Stimulated activated CD4-positive, alpha-beta T cell treated with anti-CD3 and anti-CD28 coated beads, Interleukin-4, amount 100 ng/mL, for 1 hour (primary cell): ENCODE measurements around the gene STK32B.

ENCODE experiments used
- DNase-seq: peaks from one replicate; pipeline ENCODE4 v3.0.0-alpha.2; 2020

STK32B gene

DNA sequence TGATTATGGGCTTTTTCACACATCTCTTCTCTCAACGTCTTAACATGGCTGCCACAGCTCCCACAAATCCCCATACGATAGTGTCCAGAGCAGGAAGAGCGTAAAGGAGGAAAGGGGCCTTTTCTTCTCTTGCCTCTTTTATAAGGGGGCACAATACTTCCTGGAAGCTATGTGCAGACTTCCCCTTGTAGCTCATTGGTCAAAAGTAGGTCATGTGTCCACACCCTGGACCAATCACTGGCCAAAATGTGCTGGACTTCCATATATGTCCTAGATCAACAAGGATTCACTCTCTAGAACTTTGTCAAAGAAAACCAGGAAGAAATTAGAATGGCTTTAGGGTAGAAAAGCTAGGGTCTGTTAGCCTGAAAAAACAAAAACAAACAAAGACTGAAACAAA is 26.7 kb downstream of the STK32B start:
- no peak for DNase-seq

GRCh38 chr4:5079581-5079980 is 28.3 kb downstream of the STK32B start:
- no peak for DNase-seq

GRCh38 chr4:5081441-5081999 is 30.2 kb downstream of the STK32B start:
- DNase-seq = no peak

GRCh38 chr4:5082376-5082775 is 31.1 kb downstream of the STK32B start:
- no peak for DNase-seq

GRCh38 chr4:5084911-5085475 is 33.7 kb downstream of the STK32B start:
- no peak for DNase-seq

DNA sequence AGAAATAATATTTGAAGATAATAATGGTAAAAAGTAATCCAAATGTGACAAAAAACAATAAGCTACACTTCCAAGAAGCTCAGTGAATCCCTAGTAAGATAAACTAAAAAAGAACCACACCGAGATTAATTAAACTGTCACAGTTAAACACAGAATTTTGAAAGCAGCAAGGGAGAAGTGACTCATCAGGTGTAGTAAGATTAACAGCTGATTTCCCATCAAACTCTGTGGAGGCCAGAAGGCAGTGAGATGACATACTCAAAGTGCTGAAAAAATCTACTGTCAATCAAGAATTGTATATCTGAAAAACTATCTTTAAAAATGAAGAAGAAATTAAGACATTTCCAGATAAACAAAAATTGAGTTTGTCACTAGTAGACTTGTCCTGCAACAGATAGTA is 35.3 kb downstream of the STK32B start:
- DNase-seq = no peak

DNA sequence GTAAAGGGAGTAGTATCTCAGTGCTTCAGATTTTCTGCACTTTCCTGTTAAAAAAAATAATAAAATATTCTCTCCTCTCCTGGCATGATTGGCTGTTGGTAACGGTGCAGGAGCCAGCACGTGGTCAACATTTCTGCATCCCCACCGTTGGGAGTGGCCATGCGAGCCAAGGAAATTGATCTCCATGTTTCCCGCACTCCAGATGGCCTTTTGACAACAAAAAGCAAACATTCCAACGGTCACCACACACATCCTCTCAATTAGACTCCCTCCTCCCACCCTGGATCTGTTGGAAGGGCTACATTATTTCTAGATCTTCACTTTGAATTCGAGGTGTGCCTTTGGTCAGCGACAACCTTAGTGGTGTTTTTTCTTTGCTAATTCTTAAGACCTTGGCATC is 45.0 kb downstream of the STK32B start:
- DNase-seq = no peak

GRCh38 chr4:5098176-5098575 is 46.9 kb downstream of the STK32B start:
- DNase-seq = no peak

- DNase-seq = no peak
Observed at GRCh38 chr4:5100336-5100735, 49.1 kb downstream of the STK32B start.

GRCh38 chr4:5100986-5101385 is 49.7 kb downstream of the STK32B start:
- no peak for DNase-seq

GRCh38 chr4:5101571-5101970 is 50.3 kb downstream of the STK32B start:
- DNase-seq = no peak

DNA sequence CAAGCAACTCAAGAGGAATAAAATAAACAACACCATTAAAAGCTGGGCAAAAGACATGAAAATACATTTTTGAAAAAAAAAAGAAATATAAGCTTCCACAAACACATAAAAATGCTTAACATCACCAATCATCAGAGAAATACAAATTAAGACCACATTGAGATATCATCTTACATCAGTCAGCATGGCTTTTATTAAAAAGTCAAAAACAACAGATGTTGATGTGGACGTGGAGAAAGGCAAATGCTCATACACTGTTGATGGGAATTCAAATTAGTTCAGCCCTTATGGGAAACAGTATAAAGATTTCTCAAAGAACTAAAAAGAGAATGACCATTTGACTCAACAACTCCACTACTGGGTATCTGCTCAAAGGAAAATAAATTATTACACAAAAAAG is 59.6 kb downstream of the STK32B start:
- DNase-seq = no peak

DNA sequence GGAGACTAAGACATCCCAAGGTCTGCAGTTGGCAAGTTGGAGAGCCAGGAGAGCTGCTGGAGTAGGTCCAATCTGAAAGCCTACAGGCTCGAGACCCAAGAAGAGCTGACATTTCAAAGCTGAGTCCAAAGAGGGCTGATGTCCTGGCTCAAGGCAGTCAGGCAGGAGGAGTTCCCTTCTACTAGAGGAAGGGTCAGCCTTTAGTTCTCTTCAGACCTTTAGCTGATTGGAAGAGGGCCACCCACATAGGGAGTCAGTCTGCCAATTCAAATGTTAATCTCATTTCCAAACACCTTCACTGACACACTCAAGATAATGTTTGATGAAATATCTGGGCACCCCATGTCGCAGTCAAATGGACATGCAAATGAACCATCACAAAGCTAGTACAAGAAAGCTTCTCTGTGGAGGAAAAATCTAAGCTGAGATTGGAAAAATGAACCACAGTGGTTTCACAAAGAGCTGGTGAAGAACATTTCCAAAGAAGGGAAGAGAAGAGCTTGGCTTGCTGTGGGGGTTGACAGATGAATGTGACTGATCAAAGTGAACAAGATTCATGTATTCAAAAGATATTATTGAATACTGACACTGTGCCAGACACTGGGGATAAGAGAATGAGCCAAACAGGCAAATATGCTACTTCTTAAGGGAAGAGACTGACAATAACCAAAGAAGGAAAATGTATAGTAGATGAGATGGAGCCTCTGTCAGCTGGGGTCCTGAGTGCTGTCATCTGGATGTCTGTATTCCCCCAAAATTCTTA is 61.2 kb downstream of the STK32B start:
- DNase-seq = no peak

- no peak for DNase-seq
Observed at GRCh38 chr4:5114950-5115349, 63.7 kb downstream of the STK32B start.

DNA sequence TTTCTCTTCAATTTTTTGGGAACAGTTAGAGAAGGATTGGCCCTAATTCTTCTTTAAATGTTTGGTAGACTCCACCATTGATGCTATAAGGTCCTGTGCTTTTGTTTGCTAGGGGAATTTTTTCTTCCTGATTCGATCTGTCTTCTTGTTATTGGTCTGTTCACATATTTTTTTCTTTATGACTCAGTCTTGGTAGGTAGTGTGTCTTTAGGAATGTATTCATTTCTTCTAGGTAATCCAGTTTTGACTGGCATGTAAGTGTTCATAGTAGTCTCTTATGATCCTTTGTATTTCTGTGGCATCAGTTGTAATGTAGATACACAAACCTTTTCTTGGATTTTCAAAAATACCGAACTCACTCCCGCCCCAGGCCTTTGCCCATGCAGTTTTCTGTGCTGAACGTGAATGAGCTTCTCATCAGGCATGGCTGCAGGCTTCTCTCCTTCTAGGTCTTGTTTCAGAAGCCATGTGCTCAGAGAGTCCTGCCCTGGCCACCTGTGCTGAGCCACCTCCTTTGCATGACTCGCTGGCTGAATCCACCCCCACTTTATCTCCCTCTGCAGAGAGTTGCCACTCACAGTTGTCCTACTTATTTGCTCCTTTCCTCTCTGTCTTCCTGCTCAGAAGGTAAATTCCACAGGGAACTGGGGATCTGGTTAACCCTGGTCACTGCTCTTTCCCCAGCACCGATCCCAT is 67.0 kb downstream of the STK32B start:
- DNase-seq = no peak

DNA sequence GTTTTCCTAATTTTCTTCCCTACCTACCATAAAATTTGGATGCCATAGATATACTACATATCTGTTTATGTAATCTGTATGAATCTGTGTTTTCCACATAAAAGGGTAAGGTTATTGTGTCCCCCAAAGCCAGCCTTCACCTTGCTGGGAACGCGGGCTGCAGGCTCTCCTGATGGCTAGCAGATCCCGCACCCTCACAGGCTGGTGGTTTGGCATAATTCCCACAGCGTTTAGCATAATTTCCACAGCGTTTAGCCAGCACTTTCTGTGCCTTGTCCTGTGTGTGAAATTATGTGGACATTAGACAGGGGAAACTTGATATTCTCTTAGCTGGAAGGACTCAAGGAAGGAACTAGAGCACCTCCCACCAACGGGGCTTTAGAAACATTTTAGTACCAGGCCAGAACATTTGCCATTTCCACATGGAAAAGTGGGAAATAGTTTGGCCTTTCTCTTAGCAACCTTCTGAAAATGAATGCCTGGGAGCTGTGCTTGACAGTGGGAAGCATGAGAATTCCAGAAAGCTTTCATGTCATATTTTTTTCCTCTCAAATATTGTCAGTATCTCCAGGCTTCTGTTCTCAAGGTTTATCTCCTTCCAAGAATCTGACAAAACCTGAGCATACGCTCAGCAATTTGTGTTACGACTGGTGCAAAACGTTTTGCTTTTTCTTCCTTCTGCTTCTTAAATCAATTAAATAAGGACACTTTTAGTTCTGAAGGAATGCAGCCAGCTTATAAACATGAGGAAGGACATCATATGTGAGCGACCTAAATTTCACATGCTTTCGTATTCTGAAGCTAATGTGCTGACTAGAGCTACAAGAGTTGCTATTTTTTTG is 67.9 kb downstream of the STK32B start:
- no peak for DNase-seq

DNA sequence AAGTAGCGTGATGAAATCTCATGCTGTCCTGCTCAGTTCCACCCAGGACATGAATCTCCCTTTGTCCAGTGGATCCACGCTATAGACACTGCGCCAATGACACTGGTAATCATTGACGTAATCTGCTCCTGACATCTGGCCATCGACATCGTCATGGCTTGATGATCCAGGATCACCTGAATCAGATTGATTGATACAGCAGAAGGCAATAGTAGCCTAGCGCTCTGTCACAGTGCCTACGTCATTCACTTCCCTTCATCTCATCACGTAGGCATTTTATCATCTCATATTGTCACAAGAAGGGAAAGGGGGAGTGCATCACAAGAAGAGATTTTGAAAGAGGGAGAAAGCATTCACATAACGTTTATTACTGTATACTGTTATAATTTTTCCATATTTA is 68.8 kb downstream of the STK32B start:
- no peak for DNase-seq

DNA sequence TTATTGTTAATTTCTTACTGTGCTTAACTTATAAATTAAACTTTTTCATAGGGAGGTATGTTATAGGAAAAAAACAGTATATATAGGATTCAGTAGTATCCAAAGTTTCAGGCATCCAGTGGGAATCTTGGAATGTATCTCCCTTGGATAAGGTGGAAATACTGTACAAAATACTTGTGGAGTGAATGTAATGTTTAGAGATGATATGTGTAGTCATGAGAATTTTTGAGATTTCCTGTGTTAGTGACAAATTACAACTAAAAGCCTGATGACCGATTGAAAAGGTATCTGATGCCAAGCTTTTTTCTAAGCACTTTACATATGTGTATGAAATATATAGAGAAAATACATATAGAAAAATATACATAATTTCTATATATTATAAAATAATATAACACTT is 69.2 kb downstream of the STK32B start:
- no peak for DNase-seq

- no peak for DNase-seq
Observed at GRCh38 chr4:5122114-5122513, 70.8 kb downstream of the STK32B start.

DNA sequence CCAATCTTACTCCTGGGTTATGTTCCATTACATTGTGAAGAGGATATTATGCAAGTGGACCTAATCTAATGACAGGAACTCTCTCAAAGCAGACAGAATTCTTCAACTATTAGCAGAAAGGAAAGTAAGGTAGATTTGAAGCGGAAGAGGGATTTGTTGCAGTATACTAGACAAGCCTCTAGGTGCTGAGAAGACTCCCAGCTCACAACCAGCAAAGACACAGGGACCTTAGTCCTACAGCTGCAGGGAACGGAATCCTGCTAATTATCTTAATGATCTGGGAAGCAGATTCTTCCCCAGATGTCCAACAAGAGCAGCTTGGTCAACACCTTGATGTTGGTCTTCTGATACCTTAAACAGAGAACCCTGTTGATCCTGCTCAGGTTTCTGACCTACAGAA is 73.6 kb downstream of the STK32B start:
- DNase-seq = no peak

- DNase-seq = no peak
Observed at GRCh38 chr4:5125321-5125720, 74.0 kb downstream of the STK32B start.

DNA sequence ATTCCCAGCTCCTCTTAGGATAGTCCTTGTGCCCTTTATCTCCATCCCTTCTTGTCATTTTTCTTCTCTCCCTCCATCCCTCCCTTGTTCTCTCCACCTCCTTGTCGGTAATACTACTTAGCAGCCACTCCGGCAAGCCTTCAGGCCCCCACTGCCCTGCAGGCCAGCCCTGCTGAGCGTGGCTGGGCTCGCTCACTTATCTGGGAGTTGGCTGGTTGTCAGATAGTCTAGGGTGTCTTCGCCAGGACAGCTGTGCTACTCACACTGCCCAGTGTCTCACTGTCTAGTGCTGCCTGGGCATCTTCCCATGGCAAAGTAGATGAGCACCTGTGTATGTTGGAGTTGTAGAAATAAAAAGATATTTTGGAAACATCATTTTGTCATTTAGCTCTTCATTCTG is 75.0 kb downstream of the STK32B start:
- DNase-seq = no peak

GRCh38 chr4:5126857-5127256 is 75.6 kb downstream of the STK32B start:
- DNase-seq = no peak
